Memory B cell (primary cell): ENCODE measurements around the gene NEK5.
"Not testable (repeated sequence)": the region's sequence is repeated elsewhere in the genome, so short reads cannot be mapped to it uniquely, and the experiment has no call there.

Source experiments
- ATAC-seq: fragments of 150-1000 bp; cut with Tn5 transposase; 2 replicates; pipeline ENCODE4 v1.10.0; 2021; ENCODE audit warnings: low read depth, mild to moderate bottlenecking, moderate library complexity
- DNase-seq, 2 donors: peaks; one replicate each; pipeline ENCODE4 v3.0.0; 2022; ENCODE audit warnings: low spot score in 2 of 2
- H3K27ac Mint-ChIP-seq: one replicate; pipeline ENCODE4 v1.8.0; 2022; ENCODE audit warnings: mild to moderate bottlenecking, moderate library complexity, mixed read lengths
- H3K27me3 Mint-ChIP-seq: one replicate; pipeline ENCODE4 v1.8.0; 2022; ENCODE audit warnings: mixed read lengths
- H3K36me3 Mint-ChIP-seq: one replicate; pipeline ENCODE4 v1.8.0; 2022; ENCODE audit warnings: mild to moderate bottlenecking, mixed read lengths
- H3K4me1 Mint-ChIP-seq: one replicate; pipeline ENCODE4 v1.8.0; 2022; ENCODE audit warnings: mixed read lengths
- H3K4me3 Mint-ChIP-seq: one replicate; pipeline ENCODE4 v1.8.0; 2022; ENCODE audit warnings: mild to moderate bottlenecking, moderate library complexity, mixed read lengths
- H3K9me3 Mint-ChIP-seq: one replicate; pipeline ENCODE4 v1.8.0; 2022; ENCODE audit warnings: mixed read lengths

NEK5 gene

DNA sequence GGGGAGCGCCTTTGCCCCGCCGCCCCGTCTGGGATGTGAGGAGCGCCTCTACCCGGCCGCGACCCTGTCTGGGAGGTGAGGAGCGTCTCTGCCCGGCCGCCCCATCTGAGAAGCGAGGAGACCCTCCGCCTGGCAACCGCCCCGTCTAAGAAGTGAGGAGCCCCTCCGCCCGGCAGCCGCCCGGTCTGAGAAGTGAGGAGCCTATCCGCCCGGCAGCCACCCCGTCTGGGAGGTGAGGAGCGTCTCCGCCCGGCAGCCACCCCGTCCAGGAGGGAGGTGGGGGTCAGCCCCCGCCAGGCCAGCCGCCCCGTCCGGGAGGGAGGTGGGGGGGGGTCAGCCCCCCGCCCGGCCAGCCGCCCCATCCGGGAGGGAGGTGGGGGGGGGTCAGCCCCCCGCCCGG lies 49.0 kb downstream of the NEK5 start:
- not testable (repeated sequence) for H3K36me3 Mint-ChIP-seq, H3K27ac Mint-ChIP-seq, ATAC-seq, H3K4me3 Mint-ChIP-seq, H3K9me3 Mint-ChIP-seq, H3K27me3 Mint-ChIP-seq, DNase-seq, H3K4me1 Mint-ChIP-seq

DNA sequence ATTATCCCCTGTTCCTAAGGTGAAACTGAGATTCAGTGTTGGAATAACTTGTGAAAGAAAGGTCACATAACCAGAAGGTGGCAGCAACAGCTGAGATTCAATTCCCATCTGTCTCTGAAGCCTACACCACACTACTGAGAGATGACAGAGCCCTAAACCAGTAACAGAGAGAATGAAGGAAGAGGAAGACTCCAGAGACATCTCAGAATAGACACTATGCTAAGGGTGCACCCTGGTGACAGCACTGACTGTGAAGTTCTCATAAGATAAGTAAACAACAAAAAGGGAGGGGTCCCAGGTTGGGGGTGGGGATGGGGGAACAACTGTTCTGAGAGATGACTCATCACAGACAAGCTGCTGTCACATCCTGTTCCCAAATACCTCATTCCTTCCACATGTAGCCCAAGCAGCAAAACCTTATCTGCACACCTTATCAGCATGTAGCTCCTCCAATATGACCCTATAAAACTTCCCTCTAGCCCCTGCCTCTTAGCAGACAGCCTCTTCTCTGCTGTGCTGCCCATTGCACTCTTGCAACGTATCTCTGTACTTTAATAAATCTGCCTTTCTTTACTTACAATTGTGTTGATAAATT lies 57.8 kb downstream of the NEK5 start:
- no peak overlapping the region for H3K27ac Mint-ChIP-seq
- no peak overlapping the region for H3K4me3 Mint-ChIP-seq
- DNase-seq (no peak), ATAC-seq (no peak)
- H3K27me3 Mint-ChIP-seq: peaks cover 22% of the 10 kb centered on the region
- no peaks in the 10 kb centered on the region for H3K4me1 Mint-ChIP-seq
- peaks cover 13% of the 10 kb centered on the region for H3K9me3 Mint-ChIP-seq
- peaks cover 2% of the 10 kb centered on the region for H3K36me3 Mint-ChIP-seq

DNA sequence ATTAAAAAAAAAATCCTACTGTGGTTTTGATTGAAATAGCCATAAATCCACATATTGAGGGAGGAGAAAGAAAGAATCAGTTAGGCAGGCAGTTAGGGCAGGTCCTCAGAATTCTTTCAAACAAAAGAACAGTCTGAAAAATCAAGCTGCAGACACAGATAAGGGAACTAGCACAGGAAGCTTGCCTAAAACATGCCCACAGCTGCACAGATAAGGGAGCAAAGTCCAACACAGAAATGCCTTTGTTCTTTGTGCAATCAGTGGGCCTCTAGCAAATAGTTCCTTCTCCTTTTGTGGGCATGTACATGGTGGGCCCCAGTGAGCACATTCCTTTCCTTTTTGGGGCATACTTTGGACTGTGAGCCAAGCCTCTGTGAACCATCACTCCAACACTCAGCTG lies 61.6 kb downstream of the NEK5 start:
- no peak overlapping the region for H3K4me3 Mint-ChIP-seq
- H3K27ac Mint-ChIP-seq: no peak overlapping the region
- H3K4me1 Mint-ChIP-seq: no peaks in the 10 kb centered on the region
- peaks cover 4% of the 10 kb centered on the region for H3K36me3 Mint-ChIP-seq
- ATAC-seq: no peak
- peaks cover 11% of the 10 kb centered on the region for H3K9me3 Mint-ChIP-seq
- peaks cover 18% of the 10 kb centered on the region for H3K27me3 Mint-ChIP-seq
- DNase-seq: no peak

DNA sequence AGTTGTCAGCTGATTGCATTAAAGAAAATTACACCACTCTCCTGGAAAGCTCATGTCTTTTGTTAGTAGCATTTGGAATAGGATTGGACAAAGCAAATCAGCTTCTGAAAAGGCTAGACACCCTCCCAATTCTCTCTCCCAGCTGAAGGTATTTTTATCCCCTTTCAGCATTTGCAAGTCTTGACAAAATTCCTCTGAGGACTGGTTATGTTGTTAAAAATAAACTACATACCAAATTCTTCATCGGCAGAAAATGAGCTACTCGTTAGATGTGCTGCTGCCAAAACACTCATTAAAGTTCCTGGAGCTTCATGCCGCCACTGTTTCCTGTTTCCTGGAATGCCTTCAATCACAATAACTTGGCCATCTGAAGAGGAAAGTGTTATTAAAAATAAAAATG lies 67.3 kb downstream of the NEK5 start:
- H3K9me3 Mint-ChIP-seq: no peaks in the 10 kb centered on the region
- no peaks in the 10 kb centered on the region for H3K27me3 Mint-ChIP-seq
- H3K4me3 Mint-ChIP-seq: no peak overlapping the region
- H3K36me3 Mint-ChIP-seq: peaks cover 2% of the 10 kb centered on the region
- no peaks in the 10 kb centered on the region for H3K4me1 Mint-ChIP-seq
- H3K27ac Mint-ChIP-seq: no peak overlapping the region
- DNase-seq: no peak
- no peak for ATAC-seq

DNA sequence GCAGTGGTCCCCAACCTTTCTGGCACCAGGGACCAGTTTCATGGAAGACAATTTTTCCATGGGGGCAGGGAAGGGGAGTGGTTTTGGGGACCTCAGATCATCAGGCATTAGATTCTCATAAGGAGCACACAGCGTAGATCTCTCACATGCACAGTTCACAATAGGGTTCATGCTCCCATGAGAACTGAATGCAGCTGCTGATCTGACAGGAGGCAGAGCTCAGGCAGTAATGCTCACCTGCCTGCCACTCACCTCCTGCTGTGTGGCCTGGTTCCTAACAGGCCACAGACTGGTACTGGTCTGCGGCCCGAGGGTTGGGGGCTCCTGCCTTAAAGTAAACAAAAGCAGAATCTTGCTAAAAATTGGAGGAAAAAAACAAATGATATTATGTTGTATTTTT lies 67.8 kb downstream of the NEK5 start:
- H3K4me1 Mint-ChIP-seq, ATAC-seq, H3K9me3 Mint-ChIP-seq, H3K36me3 Mint-ChIP-seq, H3K27me3 Mint-ChIP-seq, H3K4me3 Mint-ChIP-seq, DNase-seq, H3K27ac Mint-ChIP-seq: not testable (repeated sequence)

DNA sequence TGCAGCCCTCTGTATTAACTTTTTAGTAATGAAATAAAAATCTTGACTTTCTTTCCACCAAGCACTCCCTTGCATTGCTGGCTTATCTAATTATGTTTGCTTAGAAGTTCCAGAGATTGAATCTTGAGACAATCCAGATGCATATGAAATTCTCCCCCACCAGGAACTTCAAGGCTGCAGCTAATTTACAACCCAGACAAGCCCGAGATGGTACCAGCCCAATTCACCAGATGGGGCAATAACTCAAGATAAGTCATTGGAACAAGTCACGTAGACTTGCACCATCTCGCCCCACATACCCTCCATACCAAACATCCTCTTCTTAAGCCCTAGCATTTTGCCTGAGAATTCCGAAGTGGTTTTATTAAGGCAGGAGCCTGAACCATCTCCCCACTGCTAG lies 75.4 kb downstream of the NEK5 start:
- no peak for DNase-seq
- H3K4me3 Mint-ChIP-seq: no peak overlapping the region
- no peak overlapping the region for H3K27ac Mint-ChIP-seq
- peaks cover 7% of the 10 kb centered on the region for H3K9me3 Mint-ChIP-seq
- ATAC-seq: no peak
- H3K27me3 Mint-ChIP-seq: peaks cover 2% of the 10 kb centered on the region
- H3K36me3 Mint-ChIP-seq: peaks cover 4% of the 10 kb centered on the region
- no peaks in the 10 kb centered on the region for H3K4me1 Mint-ChIP-seq

DNA sequence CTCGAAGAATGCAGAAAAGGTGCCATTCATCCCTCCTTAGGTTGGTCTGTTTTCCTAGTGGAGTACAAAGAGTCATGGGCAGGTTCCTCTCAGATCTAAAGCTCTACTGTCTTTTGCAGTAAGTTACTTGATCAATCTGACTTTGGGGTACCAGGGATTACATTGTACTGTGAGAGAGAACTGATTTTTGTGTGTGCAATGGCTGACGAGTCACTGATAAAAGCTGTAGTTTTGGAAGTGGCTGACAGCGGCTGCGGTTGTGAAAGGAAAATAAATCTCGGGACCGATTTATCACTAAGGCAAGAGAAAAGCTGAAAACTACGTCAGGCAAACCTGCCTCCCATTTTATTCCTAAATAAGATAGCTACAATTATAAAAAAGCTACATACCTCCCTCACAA lies 77.5 kb downstream of the NEK5 start:
- no peaks in the 10 kb centered on the region for H3K4me1 Mint-ChIP-seq
- peaks cover 8% of the 10 kb centered on the region for H3K9me3 Mint-ChIP-seq
- H3K27ac Mint-ChIP-seq: no peak overlapping the region
- DNase-seq: no peak
- H3K36me3 Mint-ChIP-seq: peaks cover 6% of the 10 kb centered on the region
- H3K27me3 Mint-ChIP-seq: peaks cover 4% of the 10 kb centered on the region
- no peak overlapping the region for H3K4me3 Mint-ChIP-seq
- no peak for ATAC-seq

DNA sequence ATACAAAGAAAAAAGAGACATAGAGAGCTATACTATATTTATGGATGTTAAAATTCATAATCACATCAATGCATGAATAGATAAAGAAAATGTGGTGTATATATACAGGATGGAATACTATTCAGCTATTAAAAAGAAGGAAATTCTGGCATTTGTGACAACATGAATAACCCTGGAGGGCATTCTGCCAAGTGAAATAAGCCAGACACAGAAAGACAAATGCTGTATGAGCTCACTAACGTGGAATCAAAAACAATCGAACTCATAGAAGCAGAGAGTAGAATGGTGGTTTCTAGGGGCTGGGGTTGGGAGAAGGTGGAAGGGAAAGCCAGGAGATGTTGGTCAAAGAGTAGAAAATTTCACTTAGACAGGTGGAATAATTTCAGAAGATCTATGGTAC lies 80.4 kb downstream of the NEK5 start:
- Mint-ChIP-seq H3K4me1 (no peaks in the 10 kb centered on the region), H3K9me3 (peaks cover 9% of the 10 kb centered on the region), H3K27ac (no peak overlapping the region), H3K27me3 (peaks cover 4% of the 10 kb centered on the region), H3K4me3 (no peak overlapping the region), H3K36me3 (peaks cover 10% of the 10 kb centered on the region)
- ATAC-seq: no peak
- no peak for DNase-seq

DNA sequence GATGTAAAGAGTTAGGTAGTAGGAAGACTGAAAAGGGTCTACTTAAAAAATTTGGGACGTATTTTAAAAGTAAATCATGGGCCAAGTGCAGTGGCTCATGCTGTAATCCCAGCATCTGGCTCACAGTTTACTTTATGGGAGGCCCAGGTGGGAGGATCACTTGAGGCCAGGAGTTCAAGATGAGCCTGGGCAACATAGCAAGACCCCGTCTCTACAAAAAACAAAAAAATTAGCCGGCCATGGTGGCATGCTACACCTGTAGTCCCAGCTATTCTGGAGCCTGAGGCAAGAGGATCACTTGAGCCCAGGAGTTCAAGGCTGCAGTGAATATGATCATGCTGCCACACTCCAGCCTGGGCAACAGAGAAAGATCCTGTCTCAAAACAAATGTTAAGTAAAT lies 81.4 kb downstream of the NEK5 start:
- Mint-ChIP-seq H3K4me1 (no peaks in the 10 kb centered on the region), H3K36me3 (peaks cover 14% of the 10 kb centered on the region), H3K9me3 (peaks cover 9% of the 10 kb centered on the region), H3K4me3 (no peak overlapping the region), H3K27ac (no peak overlapping the region), H3K27me3 (peaks cover 4% of the 10 kb centered on the region)
- ATAC-seq: no peak
- no peak for DNase-seq

DNA sequence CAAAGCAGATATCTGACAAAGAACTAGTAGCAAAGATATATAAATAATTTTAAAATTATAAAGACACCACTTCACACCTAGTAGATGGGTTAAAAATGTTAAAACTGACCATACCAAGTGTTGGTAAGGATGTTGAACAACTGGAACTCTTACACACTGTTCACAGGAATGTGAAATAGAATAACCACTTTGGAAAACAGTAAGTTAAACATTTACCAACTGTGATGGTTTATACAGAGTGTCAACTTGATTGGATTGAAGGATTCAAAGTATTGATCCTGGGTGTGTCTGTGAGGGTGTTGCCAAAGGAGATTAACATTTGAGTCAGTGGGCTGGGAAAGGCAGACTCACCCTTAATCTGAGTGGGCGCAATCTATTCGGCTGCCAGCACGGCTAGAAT lies 85.2 kb downstream of the NEK5 start:
- no peak for ATAC-seq
- Mint-ChIP-seq H3K4me1 (no peaks in the 10 kb centered on the region), H3K9me3 (peaks cover 8% of the 10 kb centered on the region), H3K36me3 (peaks cover 18% of the 10 kb centered on the region), H3K27ac (no peak overlapping the region), H3K27me3 (peaks cover 2% of the 10 kb centered on the region), H3K4me3 (no peak overlapping the region)
- DNase-seq: no peak

DNA sequence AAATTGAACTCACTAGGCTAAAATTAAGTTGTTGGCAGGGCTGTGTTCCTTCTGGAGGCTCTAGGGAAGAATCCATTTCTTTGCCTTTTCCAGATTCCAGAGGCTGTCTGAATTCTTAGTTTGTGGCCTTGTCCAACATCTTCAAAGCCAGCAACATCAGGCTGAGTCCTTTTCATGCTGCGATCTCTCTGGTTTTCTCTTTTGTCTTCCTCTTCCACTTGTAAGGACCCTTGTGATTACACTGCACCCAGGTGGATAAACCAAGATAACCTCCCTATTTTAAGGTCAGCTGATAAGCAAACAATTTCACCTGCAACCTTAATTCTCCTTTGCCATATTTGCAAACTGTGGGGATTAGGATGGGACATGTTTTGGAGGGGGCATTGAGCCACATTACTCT lies 92.8 kb downstream of the NEK5 start:
- DNase-seq: no peak
- Mint-ChIP-seq H3K9me3 (peaks cover 3% of the 10 kb centered on the region), H3K27me3 (no peaks in the 10 kb centered on the region), H3K4me1 (peaks cover 3% of the 10 kb centered on the region), H3K27ac (no peak overlapping the region), H3K4me3 (no peak overlapping the region), H3K36me3 (peaks cover 10% of the 10 kb centered on the region)
- ATAC-seq: no peak

DNA sequence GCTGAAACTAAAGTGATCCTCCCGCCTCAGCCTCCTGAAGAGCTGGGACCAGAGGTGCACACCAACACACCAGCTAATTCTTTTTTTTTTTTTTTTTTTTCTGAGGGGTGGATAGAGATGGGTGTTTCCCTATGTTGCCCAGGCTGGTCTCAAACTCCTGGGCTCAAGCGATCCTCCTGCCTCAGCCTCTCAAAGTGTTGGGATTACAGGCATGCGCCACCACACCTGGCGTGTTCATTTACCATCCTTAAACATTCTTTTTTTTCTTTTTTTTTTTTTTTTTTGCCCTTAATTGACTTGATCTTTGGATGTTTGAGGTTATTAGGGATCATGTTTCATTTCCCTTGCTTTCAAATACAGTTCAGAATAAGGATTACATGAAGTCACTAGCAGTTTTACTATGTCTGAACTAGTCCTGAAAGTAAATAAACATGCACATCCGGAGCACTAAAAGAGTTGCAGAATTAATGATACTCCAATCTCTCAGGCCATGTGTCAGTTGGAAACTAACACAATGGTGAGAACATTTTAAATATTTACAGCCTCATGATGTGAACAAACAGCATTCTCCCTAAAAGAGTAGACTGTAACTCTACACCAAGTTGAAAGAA lies 94.2 kb downstream of the NEK5 start:
- Mint-ChIP-seq H3K4me3 (no peak overlapping the region), H3K36me3 (peaks cover 15% of the 10 kb centered on the region), H3K9me3 (peaks cover 3% of the 10 kb centered on the region), H3K4me1 (peaks cover 3% of the 10 kb centered on the region), H3K27ac (no peak overlapping the region), H3K27me3 (no peaks in the 10 kb centered on the region)
- no peak for DNase-seq
- no peak for ATAC-seq

DNA sequence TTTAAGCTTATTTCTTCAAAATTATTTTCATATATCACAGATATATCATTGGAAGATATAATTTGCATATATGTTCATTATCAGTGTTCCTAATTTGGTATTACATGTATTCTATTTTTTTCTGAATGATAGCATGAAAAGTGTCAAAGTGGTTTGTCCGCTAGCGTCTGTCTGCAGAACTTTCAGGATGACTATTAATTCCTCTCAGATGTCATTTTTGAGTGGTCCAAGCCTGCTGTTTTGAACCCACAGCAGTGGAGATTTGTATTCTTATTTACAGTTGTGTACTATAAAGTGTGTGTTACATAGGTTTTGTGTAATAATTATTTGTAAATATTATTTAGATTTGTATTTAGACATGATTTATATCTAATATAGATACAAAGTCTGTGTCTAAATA lies 95.8 kb downstream of the NEK5 start:
- no peak for ATAC-seq
- Mint-ChIP-seq H3K4me3 (no peak overlapping the region), H3K36me3 (peaks cover 21% of the 10 kb centered on the region), H3K27me3 (no peaks in the 10 kb centered on the region), H3K9me3 (peaks cover 3% of the 10 kb centered on the region), H3K27ac (no peak overlapping the region), H3K4me1 (peaks cover under 1% of the 10 kb centered on the region)
- DNase-seq: no peak

DNA sequence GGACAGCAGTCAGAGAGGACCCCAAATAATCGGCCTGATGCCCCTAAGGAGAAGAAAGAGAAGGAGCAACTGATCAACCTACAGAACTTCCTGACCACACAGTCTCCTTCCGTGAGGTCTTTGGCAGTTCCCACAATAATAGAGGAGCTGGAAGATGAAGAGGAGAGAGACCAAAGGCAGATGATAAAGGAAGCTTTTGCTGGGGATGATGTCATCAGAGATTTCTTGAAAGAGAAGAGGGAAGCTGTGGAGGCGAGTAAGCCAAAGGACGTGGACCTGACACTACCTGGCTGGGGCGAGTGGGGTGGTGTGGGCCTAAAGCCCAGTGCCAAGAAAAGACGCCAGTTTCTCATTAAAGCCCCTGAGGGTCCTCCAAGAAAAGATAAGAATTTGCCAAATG lies 98.5 kb downstream of the NEK5 start:
- H3K27me3 Mint-ChIP-seq, ATAC-seq, H3K27ac Mint-ChIP-seq, H3K9me3 Mint-ChIP-seq, DNase-seq, H3K4me3 Mint-ChIP-seq: not testable (repeated sequence)
- Mint-ChIP-seq H3K4me1 (peaks cover 15% of the 10 kb centered on the region), H3K36me3 (peaks cover 41% of the 10 kb centered on the region)

DNA sequence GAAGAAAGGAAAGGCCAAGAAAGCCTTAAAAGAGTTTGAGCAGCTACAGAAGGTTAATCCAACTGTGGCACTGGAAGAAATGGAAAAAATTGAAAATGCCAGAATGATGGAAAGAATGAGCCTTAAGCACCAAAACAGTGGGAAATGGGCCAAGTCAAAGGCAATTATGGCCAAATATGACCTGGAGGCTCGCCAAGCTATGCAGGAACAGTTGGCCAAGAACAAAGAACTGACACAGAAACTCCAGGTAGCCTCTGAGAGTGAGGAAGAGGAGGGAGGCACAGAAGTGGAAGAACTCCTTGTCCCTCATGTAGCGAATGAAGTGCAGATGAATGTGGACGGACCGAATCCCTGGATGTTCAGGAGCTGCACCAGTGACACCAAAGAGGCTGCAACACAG lies 99.3 kb downstream of the NEK5 start:
- peaks cover 43% of the 10 kb centered on the region for H3K36me3 Mint-ChIP-seq
- no peak overlapping the region for H3K4me3 Mint-ChIP-seq
- peaks cover 9% of the 10 kb centered on the region for H3K9me3 Mint-ChIP-seq
- H3K27me3 Mint-ChIP-seq: no peaks in the 10 kb centered on the region
- no peak overlapping the region for H3K27ac Mint-ChIP-seq
- DNase-seq (no peak), ATAC-seq (no peak)
- H3K4me1 Mint-ChIP-seq: peaks cover 16% of the 10 kb centered on the region
